Fibroblast of the conjunctiva (primary cell): ENCODE results near the gene LRRC59.
"Not testable (repeated sequence)": the region's sequence is repeated elsewhere in the genome, so short reads cannot be mapped to it uniquely, and the experiment has no call there.

Experiments used
- DNase-seq: peaks from one replicate; pipeline ENCODE4 v3.0.0-alpha.2; 2010; ENCODE audit warnings: low read depth

LRRC59 gene

GRCh38 chr17:50424996-50425681 is 27.8 kb upstream of the LRRC59 start:
- no peak for DNase-seq

- no peak for DNase-seq
Observed at GRCh38 chr17:50424246-50424995, 27.1 kb upstream of the LRRC59 start.

GRCh38 chr17:50423553-50424159 is 26.3 kb upstream of the LRRC59 start:
- DNase-seq = peak; percentile 50

GRCh38 chr17:50422738-50423137 is 25.4 kb upstream of the LRRC59 start:
- DNase-seq = no peak

- DNase-seq = no peak
Observed at GRCh38 chr17:50421308-50422051, 24.2 kb upstream of the LRRC59 start.

- no peak for DNase-seq
Observed at GRCh38 chr17:50420419-50421112, 23.2 kb upstream of the LRRC59 start.

GRCh38 chr17:50419577-50419976 is 22.3 kb upstream of the LRRC59 start:
- not testable (repeated sequence) for DNase-seq

- no peak for DNase-seq
Observed at GRCh38 chr17:50414808-50415207, 17.5 kb upstream of the LRRC59 start.

- DNase-seq = no peak
Observed at GRCh38 chr17:50412188-50412732, 14.9 kb upstream of the LRRC59 start.

GRCh38 chr17:50407921-50408320 is 10.6 kb upstream of the LRRC59 start:
- DNase-seq = no peak

GRCh38 chr17:50406578-50406977 is 9.3 kb upstream of the LRRC59 start:
- no peak for DNase-seq

GRCh38 chr17:50405351-50405750 is 8.0 kb upstream of the LRRC59 start:
- DNase-seq = not testable (repeated sequence)

GRCh38 chr17:50399591-50399990 is 2.3 kb upstream of the LRRC59 start:
- DNase-seq = not testable (repeated sequence)

- DNase-seq = not testable (repeated sequence)
Observed at GRCh38 chr17:50398672-50399071, 1.3 kb upstream of the LRRC59 start.

GRCh38 chr17:50397919-50398285 is 579 bp upstream of the LRRC59 start:
- no peak for DNase-seq

- DNase-seq = peak; percentile 32
Observed at GRCh38 chr17:50396261-50397110, 837 bp downstream of the LRRC59 start.

- no peak for DNase-seq
Observed at GRCh38 chr17:50394711-50395110, 2.6 kb downstream of the LRRC59 start.

- no peak for DNase-seq
Observed at GRCh38 chr17:50393700-50394099, 3.6 kb downstream of the LRRC59 start.

- no peak for DNase-seq
Observed at GRCh38 chr17:50392621-50393020, 4.7 kb downstream of the LRRC59 start.

GRCh38 chr17:50389534-50389933 is 7.8 kb downstream of the LRRC59 start:
- no peak for DNase-seq

GRCh38 chr17:50388728-50389127 is 8.6 kb downstream of the LRRC59 start:
- no peak for DNase-seq
